HEK293 (cell line): ENCODE measurements around the gene NTN5.

Source experiments
- CTCF ChIA-PET: fragments of 350-600 bp; formaldehyde crosslinking; extraction: SDS; loops from one replicate; lab custom pipeline; 2021; ENCODE audit warnings: antibody characterized with exemption; lab: Yijun Ruan, JAX
- POLR2A ChIA-PET: fragments of 300-600 bp; formaldehyde crosslinking; extraction: SDS; loops from one replicate; lab custom pipeline; 2020; ENCODE audit warnings: antibody characterized with exemption, inconsistent platforms; lab: Yijun Ruan, JAX
- H3K27ac ChIP-seq: fragments of 200-500 bp; sonication (Bioruptor generic); 2 replicates; pipeline ENCODE4 v1.5.1; 2014; ENCODE audit warnings: low read depth, low read length, control low read depth, inconsistent platforms; ENCODE audit errors: extremely low read depth
- H3K36me3 ChIP-seq, 2 experiments: fragments of 200-500 bp in 1 of 2; sonication (Bioruptor generic) in 1 of 2; 1 replicate in 1 of 2; 2 replicates in 1 of 2; pipeline ENCODE4 v1.5.1; 2014 to 2017; ENCODE audit warnings: inconsistent platforms in 2 of 2, low read length in 2 of 2; ENCODE audit not compliant: control insufficient read depth in 2 of 2, insufficient read depth in 1 of 2
- H3K4me1 ChIP-seq: fragments of 200-500 bp; sonication (Bioruptor generic); 2 replicates; pipeline ENCODE4 v1.5.1; 2014; ENCODE audit warnings: mild to moderate bottlenecking, low read length, inconsistent platforms; ENCODE audit not compliant: control insufficient read depth, insufficient read depth
- H3K4me3 ChIP-seq: 2 replicates; pipeline ENCODE4 v1.5.1; 2011; ENCODE audit warnings: low read depth, mild to moderate bottlenecking, control low read depth, low read length, moderate library complexity
- H3K9me3 ChIP-seq: fragments of 200-500 bp; sonication (Bioruptor generic); 2 replicates; pipeline ENCODE4 v1.5.1; 2014; ENCODE audit warnings: low read depth, low read length, inconsistent platforms; ENCODE audit not compliant: control insufficient read depth, insufficient read depth
- KLF8 ChIP-seq: fragments of 450-650 bp; formaldehyde crosslinking; IDR thresholded peaks from 2 replicates; pipeline ENCODE4 v1.5.1; 2016; ENCODE audit warnings: missing biosample characterization, missing genetic modification characterization
- OVOL3 ChIP-seq: fragments of 450-650 bp; formaldehyde crosslinking; IDR thresholded peaks from 2 replicates; pipeline ENCODE4 v1.5.1; 2016; ENCODE audit warnings: missing biosample characterization, missing genetic modification characterization
- ZBTB21 ChIP-seq: fragments of 450-650 bp; formaldehyde crosslinking; IDR thresholded peaks from 2 replicates; pipeline ENCODE4 v1.5.1; 2017; ENCODE audit warnings: missing biosample characterization, missing genetic modification characterization
- ZBTB6 ChIP-seq: fragments of 450-650 bp; formaldehyde crosslinking; IDR thresholded peaks from 2 replicates; pipeline ENCODE4 v1.5.1; 2017; ENCODE audit warnings: missing biosample characterization, missing genetic modification characterization
- ZNF10 ChIP-seq: fragments of 450-650 bp; formaldehyde crosslinking; IDR thresholded peaks from 2 replicates; pipeline ENCODE4 v1.5.1; 2017; ENCODE audit warnings: missing biosample characterization, missing genetic modification characterization
- ZNF114 ChIP-seq: fragments of 450-650 bp; formaldehyde crosslinking; IDR thresholded peaks from 2 replicates; pipeline ENCODE4 v1.5.0; 2017; ENCODE audit warnings: missing biosample characterization, missing genetic modification characterization
- ZNF175 ChIP-seq: fragments of 450-650 bp; formaldehyde crosslinking; IDR thresholded peaks from 2 replicates; pipeline ENCODE4 v1.5.1; 2016; ENCODE audit warnings: missing biosample characterization, missing genetic modification characterization
- ZNF335 ChIP-seq: fragments of 450-650 bp; formaldehyde crosslinking; conservative IDR thresholded peaks from 2 replicates; pipeline ENCODE4 v1.5.1; 2016; ENCODE audit warnings: missing biosample characterization, missing genetic modification characterization
- ZNF341 ChIP-seq: fragments of 450-650 bp; formaldehyde crosslinking; IDR thresholded peaks from 2 replicates; pipeline ENCODE4; 2016; ENCODE audit warnings: low read depth, missing biosample characterization, missing genetic modification characterization
- ZNF362 ChIP-seq: fragments of 450-650 bp; formaldehyde crosslinking; IDR thresholded peaks from 2 replicates; pipeline ENCODE4 v1.5.1; 2016; ENCODE audit warnings: missing biosample characterization, missing genetic modification characterization
- ZNF544 ChIP-seq: fragments of 450-650 bp; formaldehyde crosslinking; IDR thresholded peaks from 2 replicates; pipeline ENCODE4 v1.5.0; 2017; ENCODE audit warnings: missing biosample characterization, missing genetic modification characterization
- ZNF701 ChIP-seq: fragments of 450-650 bp; formaldehyde crosslinking; IDR thresholded peaks from 2 replicates; pipeline ENCODE4 v1.5.1; 2016; ENCODE audit warnings: missing biosample characterization, missing genetic modification characterization
- TF ChIP-seq, protein P1 (sequence below): fragments of 450-650 bp; IDR thresholded peaks from 2 replicates; pipeline ENCODE4 v1.5.1; 2018; ENCODE audit warnings: missing biosample characterization, missing genetic modification characterization
- TF ChIP-seq, protein P2 (sequence below): fragments of 450-650 bp; formaldehyde crosslinking; IDR thresholded peaks from 2 replicates; pipeline ENCODE4 v1.5.1; 2017; ENCODE audit warnings: missing biosample characterization, missing genetic modification characterization
- TF ChIP-seq, protein P3 (sequence below): fragments of 450-650 bp; formaldehyde crosslinking; IDR thresholded peaks from 2 replicates; pipeline ENCODE4 v1.5.1; 2017; ENCODE audit warnings: missing biosample characterization, missing genetic modification characterization

NTN5 gene

DNA sequence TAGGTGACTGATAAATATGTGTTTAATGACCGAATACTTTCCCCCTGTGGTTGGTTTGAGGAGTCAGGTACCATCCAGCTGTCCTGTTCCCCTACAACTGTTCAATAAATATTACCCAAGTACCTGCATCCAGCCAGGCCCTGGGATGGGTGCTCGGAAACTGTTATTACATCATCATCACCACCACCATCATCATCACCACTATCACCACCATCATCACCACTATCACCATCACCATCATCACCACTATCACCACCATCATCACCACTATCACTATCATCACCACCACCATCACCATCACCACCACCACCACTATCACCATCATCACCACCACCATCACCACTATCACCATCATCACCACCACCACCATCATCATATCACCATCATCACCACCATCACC lies 4.1 kb downstream of the NTN5 start:
- H3K27ac ChIP-seq = no peak overlapping the region
- TF ChIP-seq ZNF701 (tag by site-specific recombination) = no peak
- TF ChIP-seq, protein P1, sequence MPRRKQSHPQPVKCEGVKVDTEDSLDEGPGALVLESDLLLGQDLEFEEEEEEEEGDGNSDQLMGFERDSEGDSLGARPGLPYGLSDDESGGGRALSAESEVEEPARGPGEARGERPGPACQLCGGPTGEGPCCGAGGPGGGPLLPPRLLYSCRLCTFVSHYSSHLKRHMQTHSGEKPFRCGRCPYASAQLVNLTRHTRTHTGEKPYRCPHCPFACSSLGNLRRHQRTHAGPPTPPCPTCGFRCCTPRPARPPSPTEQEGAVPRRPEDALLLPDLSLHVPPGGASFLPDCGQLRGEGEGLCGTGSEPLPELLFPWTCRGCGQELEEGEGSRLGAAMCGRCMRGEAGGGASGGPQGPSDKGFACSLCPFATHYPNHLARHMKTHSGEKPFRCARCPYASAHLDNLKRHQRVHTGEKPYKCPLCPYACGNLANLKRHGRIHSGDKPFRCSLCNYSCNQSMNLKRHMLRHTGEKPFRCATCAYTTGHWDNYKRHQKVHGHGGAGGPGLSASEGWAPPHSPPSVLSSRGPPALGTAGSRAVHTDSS (tag by site-specific recombination) = peak; percentile 92
- TF ChIP-seq, protein P2, sequence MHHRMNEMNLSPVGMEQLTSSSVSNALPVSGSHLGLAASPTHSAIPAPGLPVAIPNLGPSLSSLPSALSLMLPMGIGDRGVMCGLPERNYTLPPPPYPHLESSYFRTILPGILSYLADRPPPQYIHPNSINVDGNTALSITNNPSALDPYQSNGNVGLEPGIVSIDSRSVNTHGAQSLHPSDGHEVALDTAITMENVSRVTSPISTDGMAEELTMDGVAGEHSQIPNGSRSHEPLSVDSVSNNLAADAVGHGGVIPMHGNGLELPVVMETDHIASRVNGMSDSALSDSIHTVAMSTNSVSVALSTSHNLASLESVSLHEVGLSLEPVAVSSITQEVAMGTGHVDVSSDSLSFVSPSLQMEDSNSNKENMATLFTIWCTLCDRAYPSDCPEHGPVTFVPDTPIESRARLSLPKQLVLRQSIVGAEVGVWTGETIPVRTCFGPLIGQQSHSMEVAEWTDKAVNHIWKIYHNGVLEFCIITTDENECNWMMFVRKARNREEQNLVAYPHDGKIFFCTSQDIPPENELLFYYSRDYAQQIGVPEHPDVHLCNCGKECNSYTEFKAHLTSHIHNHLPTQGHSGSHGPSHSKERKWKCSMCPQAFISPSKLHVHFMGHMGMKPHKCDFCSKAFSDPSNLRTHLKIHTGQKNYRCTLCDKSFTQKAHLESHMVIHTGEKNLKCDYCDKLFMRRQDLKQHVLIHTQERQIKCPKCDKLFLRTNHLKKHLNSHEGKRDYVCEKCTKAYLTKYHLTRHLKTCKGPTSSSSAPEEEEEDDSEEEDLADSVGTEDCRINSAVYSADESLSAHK (tag by site-specific recombination) = 0 out of 2 replicates have a peak, but pooled peaks have one; percentile 14
- TF ChIP-seq, all 188 proteins: peak for 2
- ChIA-PET CTCF (interaction anchor here (1.0 to 1.8 kb wide), 2 partner anchors 9 to 530 kb away, joined by 3 to 4 read pairs; no protein-coding TSS in a partner anchor), POLR2A (no interaction called here)
- H3K36me3 ChIP-seq = no peaks in the 10 kb centered on the region
- no peaks in the 10 kb centered on the region for H3K4me1 ChIP-seq
- no peaks in the 10 kb centered on the region for H3K9me3 ChIP-seq
- H3K4me3 ChIP-seq = no peak overlapping the region

- Histone ChIP-seq H3K4me3 (no peak overlapping the region), H3K36me3 (no peaks in the 10 kb centered on the region), H3K9me3 (no peaks in the 10 kb centered on the region), H3K27ac (no peak overlapping the region)
- CTCF ChIA-PET = interaction anchor here (1.0 to 1.8 kb wide), 2 partner anchors 10 to 531 kb away, joined by 3 to 4 read pairs; no protein-coding TSS in a partner anchor
- no peak for TF ChIP-seq ZBTB21 (tag by site-specific recombination)
- TF ChIP-seq, protein P3, sequence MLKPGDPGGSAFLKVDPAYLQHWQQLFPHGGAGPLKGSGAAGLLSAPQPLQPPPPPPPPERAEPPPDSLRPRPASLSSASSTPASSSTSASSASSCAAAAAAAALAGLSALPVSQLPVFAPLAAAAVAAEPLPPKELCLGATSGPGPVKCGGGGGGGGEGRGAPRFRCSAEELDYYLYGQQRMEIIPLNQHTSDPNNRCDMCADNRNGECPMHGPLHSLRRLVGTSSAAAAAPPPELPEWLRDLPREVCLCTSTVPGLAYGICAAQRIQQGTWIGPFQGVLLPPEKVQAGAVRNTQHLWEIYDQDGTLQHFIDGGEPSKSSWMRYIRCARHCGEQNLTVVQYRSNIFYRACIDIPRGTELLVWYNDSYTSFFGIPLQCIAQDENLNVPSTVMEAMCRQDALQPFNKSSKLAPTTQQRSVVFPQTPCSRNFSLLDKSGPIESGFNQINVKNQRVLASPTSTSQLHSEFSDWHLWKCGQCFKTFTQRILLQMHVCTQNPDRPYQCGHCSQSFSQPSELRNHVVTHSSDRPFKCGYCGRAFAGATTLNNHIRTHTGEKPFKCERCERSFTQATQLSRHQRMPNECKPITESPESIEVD = no peak
- TF ChIP-seq ZNF175 (tag by site-specific recombination) = no peak
- no peak for TF ChIP-seq ZNF362 (tag by site-specific recombination)
- no peak for TF ChIP-seq ZNF10 (tag by site-specific recombination)
- no peak for TF ChIP-seq OVOL3
- no peak for TF ChIP-seq ZNF341 (tag by site-specific recombination)
- TF ChIP-seq ZBTB6 (tag by site-specific recombination) = no peak
- TF ChIP-seq ZNF114 = no peak
- TF ChIP-seq KLF8 = no peak
- TF ChIP-seq ZNF335 (tag by site-specific recombination) = no peak
- no peak for TF ChIP-seq ZNF544 (tag by site-specific recombination)
- TF ChIP-seq, all 188 proteins: peak for 0
- POLR2A ChIA-PET = no interaction called here
- no peaks in the 10 kb centered on the region for H3K4me1 ChIP-seq
Observed at GRCh38 chr19:48668332-48668731, 4.5 kb downstream of the NTN5 start.
